Sigmoid colon (tissue), 7 donors: ENCODE measurements around the gene MGAT3. TPM values are rescaled to one million over a fixed set of nuclear protein-coding genes. Genes with fewer than 3 reads are reported as not detected.
A peak's percentile ranks its signal among the peaks of the same experiment; 100 is the strongest.

Experiments
- DNase-seq: peaks from one replicate; pipeline ENCODE4 v3.0.0-alpha.2; 2019
- H3K27ac ChIP-seq, 4 donors: fragments of 200-600 bp; sonication (generic); one replicate each; pipeline ENCODE4 v1.5.1; 2016 to 2019; ENCODE audit warnings: mild to moderate bottlenecking in 1 of 4
- H3K27me3 ChIP-seq, 3 donors: fragments of 200-600 bp; sonication (generic); one replicate each; pipeline ENCODE4 v1.5.1; 2019; ENCODE audit warnings: mild to moderate bottlenecking in 1 of 3
- H3K36me3 ChIP-seq, 4 donors: fragments of 200-600 bp; sonication (generic); one replicate each; pipeline ENCODE4 v1.5.1; 2016 to 2019
- H3K4me1 ChIP-seq, 4 donors: fragments of 200-600 bp; sonication (generic); one replicate each; pipeline ENCODE4 v1.5.1; 2017 to 2019
- H3K4me3 ChIP-seq, 4 donors: fragments of 200-600 bp; sonication (generic); one replicate each; pipeline ENCODE4 v1.5.1; 2017 to 2019; ENCODE audit warnings: mild to moderate bottlenecking in 2 of 4, moderate library complexity in 1 of 4
- H3K9me3 ChIP-seq, 4 donors: fragments of 200-600 bp in 3 of 4; sonication (generic) in 3 of 4; one replicate each; pipeline versions ENCODE4 v1.5.1 to v1.6.1; 2013 to 2019
- EP300 ChIP-seq, 4 donors: sonication (generic); formaldehyde crosslinking; IDR thresholded peaks; one replicate each; pipeline ENCODE4 v1.6.1; 2017; ENCODE audit warnings: antibody characterized with exemption in 4 of 4
- POLR2A ChIP-seq, 2 donors: fragments of 450-650 bp; IDR thresholded peaks; one replicate each; pipeline ENCODE4 v1.6.1; 2016; ENCODE audit warnings: antibody characterized with exemption in 2 of 2, mild to moderate bottlenecking in 2 of 2, moderate library complexity in 2 of 2
- POLR2AphosphoS5 ChIP-seq, 4 donors: sonication (generic); formaldehyde crosslinking; IDR thresholded peaks; one replicate each; pipeline ENCODE4 v1.6.1; 2017; ENCODE audit warnings: antibody characterized with exemption in 4 of 4
- whole genome bisulfite sequencing, 2 donors: extraction: QIAGEN DNeasy Blood & Tissue Kit; methylation state at CpG; one replicate each; pipeline ENCODE4 v1.1.7; 2013; 5-methylcytosine and 5-hydroxymethylcytosine counted together
- intact Hi-C: fragments of 100-400 bp; cut with DNase I; formaldehyde crosslinking; loops from one replicate; pipeline ENCODE4 v1.15.1; 2023
- polyA plus RNA-seq, 3 donors: library from polyadenylated mRNA; stranded (reverse); fragments of 200-250 nt; gene quantifications; one replicate each; pipeline ENCODE4 v1.2.3, GENCODE V29; 2013
- total RNA-seq, 4 donors: library from RNA; depleted of rRNA; stranded (reverse); fragments of >200 nt; gene quantifications; one replicate each; pipeline ENCODE4 v1.1.0, GENCODE V29; 2016
- TF ChIP-seq, protein P1 (sequence below), 4 experiments: fragments of 450-650 bp in 3 of 4; fragments of 200-600 bp in 1 of 4; IDR thresholded peaks; one replicate each; pipeline ENCODE4 v1.5.1; 2016 to 2019; ENCODE audit warnings: antibody characterized with exemption in 4 of 4, mild to moderate bottlenecking in 3 of 4, moderate library complexity in 2 of 4
- donor health status: healthy with polysubstance abuse.
- donor health status: Bipolar disorder and iron deficiency.
- donor health status: healthy.

The MGAT3 gene
- total and polyA plus RNA-seq, 7 donors = 0.60 to 8.1 (median 1.1) TPM

GRCh38 chr22:39437791-39438704, 18.8 kb upstream of the MGAT3 start:
- peak overlapping the region in 3 of 4 donors; percentile 3 to 8 (median 5) for H3K4me3 ChIP-seq
- 39 to 46% methylated on average over 16 of the region's 16 CpGs for WGBS, 2 donors
- peaks cover 0 to 11% (median 8%) of the 10 kb centered on the region in 4 donors for H3K4me1 ChIP-seq
- intact Hi-C loops = no loop called here
- no peaks in the 10 kb centered on the region for H3K9me3 ChIP-seq
- no peak for DNase-seq
- TF ChIP-seq POLR2AphosphoS5 (IDR thresholded peaks at IDR 0.05) (no peak), POLR2A (IDR thresholded peaks at IDR 0.05) (no peak)
- H3K27ac ChIP-seq = no peak overlapping the region
- peaks cover 0 to 47% (median 21%) of the 10 kb centered on the region in 3 donors for H3K27me3 ChIP-seq
- H3K36me3 ChIP-seq = peaks cover 0 to 11% (median 0%) of the 10 kb centered on the region in 4 donors

- Histone ChIP-seq H3K27ac (no peak overlapping the region), H3K4me3 (no peak overlapping the region), H3K27me3 (peaks cover 0 to 58% (median 29%) of the 10 kb centered on the region in 3 donors), H3K4me1 (peaks cover 0 to 11% (median 8%) of the 10 kb centered on the region in 4 donors), H3K9me3 (no peaks in the 10 kb centered on the region), H3K36me3 (peaks cover 0 to under 1% (median 0%) of the 10 kb centered on the region in 4 donors)
- intact Hi-C loops = no loop called here
- no peak for DNase-seq
- TF ChIP-seq EP300 (IDR thresholded peaks at IDR 0.05) (no peak), POLR2AphosphoS5 (IDR thresholded peaks at IDR 0.05) (no peak), POLR2A (IDR thresholded peaks at IDR 0.05) (no peak)
- TF ChIP-seq, protein P1, sequence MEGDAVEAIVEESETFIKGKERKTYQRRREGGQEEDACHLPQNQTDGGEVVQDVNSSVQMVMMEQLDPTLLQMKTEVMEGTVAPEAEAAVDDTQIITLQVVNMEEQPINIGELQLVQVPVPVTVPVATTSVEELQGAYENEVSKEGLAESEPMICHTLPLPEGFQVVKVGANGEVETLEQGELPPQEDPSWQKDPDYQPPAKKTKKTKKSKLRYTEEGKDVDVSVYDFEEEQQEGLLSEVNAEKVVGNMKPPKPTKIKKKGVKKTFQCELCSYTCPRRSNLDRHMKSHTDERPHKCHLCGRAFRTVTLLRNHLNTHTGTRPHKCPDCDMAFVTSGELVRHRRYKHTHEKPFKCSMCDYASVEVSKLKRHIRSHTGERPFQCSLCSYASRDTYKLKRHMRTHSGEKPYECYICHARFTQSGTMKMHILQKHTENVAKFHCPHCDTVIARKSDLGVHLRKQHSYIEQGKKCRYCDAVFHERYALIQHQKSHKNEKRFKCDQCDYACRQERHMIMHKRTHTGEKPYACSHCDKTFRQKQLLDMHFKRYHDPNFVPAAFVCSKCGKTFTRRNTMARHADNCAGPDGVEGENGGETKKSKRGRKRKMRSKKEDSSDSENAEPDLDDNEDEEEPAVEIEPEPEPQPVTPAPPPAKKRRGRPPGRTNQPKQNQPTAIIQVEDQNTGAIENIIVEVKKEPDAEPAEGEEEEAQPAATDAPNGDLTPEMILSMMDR (IDR thresholded peaks at IDR 0.05) = no peak
- WGBS, 2 donors = 36 to 77% methylated on average over 8 of the region's 8 CpGs
Observed at GRCh38 chr22:39439170-39439569, 17.6 kb upstream of the MGAT3 start.

- H3K27ac ChIP-seq = no peak overlapping the region
- no peaks in the 10 kb centered on the region for H3K9me3 ChIP-seq
- H3K4me3 ChIP-seq = no peak overlapping the region
- peaks cover 0 to 66% (median 29%) of the 10 kb centered on the region in 3 donors for H3K27me3 ChIP-seq
- intact Hi-C loops = no loop called here
- no peaks in the 10 kb centered on the region for H3K4me1 ChIP-seq
- H3K36me3 ChIP-seq = no peaks in the 10 kb centered on the region
- TF ChIP-seq POLR2AphosphoS5 (IDR thresholded peaks at IDR 0.05) (no peak), POLR2A (IDR thresholded peaks at IDR 0.05) (no peak), EP300 (IDR thresholded peaks at IDR 0.05) (no peak)
- TF ChIP-seq, protein P1 (IDR thresholded peaks at IDR 0.05) = no peak
- 78 to 87% methylated on average over 6 of the region's 6 CpGs for WGBS, 2 donors
- DNase-seq = no peak
Observed at GRCh38 chr22:39443398-39443797, 13.4 kb upstream of the MGAT3 start.

DNA sequence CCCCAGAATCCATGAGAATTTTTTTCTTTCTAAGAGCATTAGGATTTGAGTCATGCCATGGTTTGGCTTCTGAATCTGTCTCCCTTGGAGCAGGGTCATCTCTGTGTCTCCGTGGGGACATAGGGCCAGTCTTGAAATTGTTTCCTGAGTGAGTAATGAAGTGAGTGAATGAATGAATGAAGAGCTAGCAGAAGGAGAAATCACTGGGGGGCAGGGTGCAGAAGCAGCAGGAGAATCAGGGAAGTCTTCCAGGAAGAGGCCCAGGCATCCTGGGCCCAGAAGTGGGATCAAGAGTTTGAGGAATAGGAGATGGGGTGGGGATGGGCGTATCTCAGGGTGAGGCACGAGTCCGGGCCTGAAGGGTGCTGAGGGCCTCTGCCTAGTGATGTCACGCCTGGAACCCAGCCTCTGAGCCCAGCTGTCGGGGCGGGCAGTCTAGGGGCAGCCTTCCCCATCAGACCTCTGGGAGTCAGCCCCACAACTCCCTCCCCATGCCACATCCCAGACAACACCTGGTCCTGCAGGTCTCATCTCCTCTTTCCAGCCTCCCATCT, 12.5 kb upstream of the MGAT3 start:
- no peak overlapping the region for H3K4me3 ChIP-seq
- 59 to 76% methylated on average over 7 of the region's 7 CpGs for WGBS, 2 donors
- no peaks in the 10 kb centered on the region for H3K9me3 ChIP-seq
- peaks cover 0 to 65% (median 29%) of the 10 kb centered on the region in 3 donors for H3K27me3 ChIP-seq
- intact Hi-C loops = no loop called here
- H3K4me1 ChIP-seq = no peaks in the 10 kb centered on the region
- TF ChIP-seq, protein P1 (IDR thresholded peaks at IDR 0.05) = no peak
- no peak for TF ChIP-seq EP300 (IDR thresholded peaks at IDR 0.05)
- no peak for TF ChIP-seq POLR2AphosphoS5 (IDR thresholded peaks at IDR 0.05)
- TF ChIP-seq POLR2A (IDR thresholded peaks at IDR 0.05) = no peak
- no peak overlapping the region for H3K27ac ChIP-seq
- no peak for DNase-seq
- no peaks in the 10 kb centered on the region for H3K36me3 ChIP-seq

DNA sequence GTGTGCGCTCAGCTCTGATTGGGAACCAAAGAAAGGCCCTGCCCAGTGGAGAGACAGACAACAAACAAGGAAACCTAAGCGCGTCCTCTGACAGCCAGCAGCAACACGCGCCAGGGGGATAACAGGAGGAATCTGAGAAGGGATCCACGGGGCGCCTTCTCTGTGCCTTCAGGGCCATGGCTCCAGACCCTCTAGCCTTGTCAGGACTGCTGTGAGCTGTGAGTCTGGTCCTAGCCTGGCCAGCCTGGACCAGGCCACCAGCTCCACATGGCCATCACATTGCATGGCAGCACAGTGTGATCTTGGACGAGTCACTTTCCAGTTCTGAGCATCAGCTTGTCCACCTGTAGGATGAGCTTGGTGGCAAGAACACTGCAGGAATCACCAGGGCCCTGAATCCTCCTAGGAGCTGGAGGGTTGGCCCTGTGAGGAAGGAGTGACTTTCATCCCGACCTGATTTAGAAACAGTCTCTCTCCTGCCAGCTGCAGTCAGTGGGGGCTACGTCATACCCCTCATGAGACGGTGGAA, 11.8 kb upstream of the MGAT3 start:
- no peak for TF ChIP-seq POLR2AphosphoS5 (IDR thresholded peaks at IDR 0.05)
- no peak for TF ChIP-seq POLR2A (IDR thresholded peaks at IDR 0.05)
- TF ChIP-seq, protein P1 (IDR thresholded peaks at IDR 0.05) = no peak
- no peak for TF ChIP-seq EP300 (IDR thresholded peaks at IDR 0.05)
- H3K36me3 ChIP-seq = no peaks in the 10 kb centered on the region
- no peak overlapping the region for H3K4me3 ChIP-seq
- intact Hi-C loops = no loop called here
- 91 to 95% methylated on average over 11 of the region's 11 CpGs for WGBS, 2 donors
- peaks cover 0 to 60% (median 27%) of the 10 kb centered on the region in 3 donors for H3K27me3 ChIP-seq
- H3K27ac ChIP-seq = no peak overlapping the region
- H3K4me1 ChIP-seq = no peaks in the 10 kb centered on the region
- DNase-seq = no peak
- no peaks in the 10 kb centered on the region for H3K9me3 ChIP-seq
